WTC11 (cell line): ENCODE measurements around the gene NEDD1. TPM values are rescaled to one million over a fixed set of nuclear protein-coding genes. Genes with fewer than 3 reads are reported as not detected.
A peak's percentile ranks its signal among the peaks of the same experiment; 100 is the strongest.

Experiments
- ELF4 ChIP-seq: sonication (generic); formaldehyde crosslinking; IDR thresholded peaks from 2 replicates; pipeline ENCODE4 v1.8.1; 2022; ENCODE audit warnings: low read depth, mild to moderate bottlenecking, moderate library complexity, missing genetic modification reagents
- GTF2I ChIP-seq: fragments of 250-450 bp; sonication (Bioruptor Pico); conservative IDR thresholded peaks from 2 replicates; pipeline ENCODE4 v1.4.0; 2021; ENCODE audit warnings: mild to moderate bottlenecking
- JAZF1 ChIP-seq: fragments of 250-450 bp; sonication (Bioruptor Pico); IDR thresholded peaks from 2 replicates; pipeline ENCODE4 v1.9.0; 2021; ENCODE audit warnings: moderate library complexity, mild to moderate bottlenecking, inconsistent platforms
- KAT7 ChIP-seq: sonication (generic); formaldehyde crosslinking; IDR thresholded peaks from 2 replicates; pipeline ENCODE4 v1.8.1; 2023; ENCODE audit warnings: missing genetic modification reagents, mild to moderate bottlenecking, borderline replicate concordance
- MXD4 ChIP-seq: fragments of 250-450 bp; sonication (Bioruptor Pico); IDR thresholded peaks from 2 replicates; pipeline ENCODE4 v1.8.0; 2021; ENCODE audit warnings: mild to moderate bottlenecking, moderate library complexity, borderline replicate concordance
- MYBL2 ChIP-seq: sonication (generic); formaldehyde crosslinking; IDR thresholded peaks from 2 replicates; pipeline ENCODE4 v1.8.1; 2023; ENCODE audit warnings: mild to moderate bottlenecking, moderate library complexity, missing genetic modification reagents
- NFYB ChIP-seq: sonication (generic); formaldehyde crosslinking; conservative IDR thresholded peaks from 2 replicates; pipeline ENCODE4 v1.8.0; 2022; ENCODE audit warnings: low read depth, missing genetic modification reagents
- SOX15 ChIP-seq: fragments of 250-450 bp; sonication (Bioruptor Pico); IDR thresholded peaks from 2 replicates; pipeline ENCODE4 v1.9.0; 2021; ENCODE audit warnings: mild to moderate bottlenecking
- TEAD4 ChIP-seq: sonication (generic); formaldehyde crosslinking; IDR thresholded peaks from 2 replicates; pipeline ENCODE4 v1.8.0; 2022; ENCODE audit warnings: mild to moderate bottlenecking, missing genetic modification reagents
- TP53 ChIP-seq: sonication (generic); formaldehyde crosslinking; IDR thresholded peaks from 2 replicates; pipeline ENCODE4 v1.8.1; 2023; ENCODE audit warnings: mild to moderate bottlenecking, missing genetic modification reagents
- ZNF232 ChIP-seq: sonication (generic); formaldehyde crosslinking; IDR thresholded peaks from 2 replicates; pipeline ENCODE4 v1.8.0; 2022; ENCODE audit warnings: mild to moderate bottlenecking, missing genetic modification reagents
- ZNF317 ChIP-seq: sonication (generic); formaldehyde crosslinking; IDR thresholded peaks from 2 replicates; pipeline ENCODE4 v1.8.1; 2023; ENCODE audit warnings: low read depth, mild to moderate bottlenecking, moderate library complexity, missing genetic modification reagents, borderline replicate concordance
- ZNF416 ChIP-seq: fragments of 250-450 bp; sonication (Bioruptor Pico); IDR thresholded peaks from 2 replicates; pipeline ENCODE4 v1.9.0; 2021; ENCODE audit warnings: mild to moderate bottlenecking, inconsistent platforms
- total RNA-seq: library from RNA; stranded (reverse); gene quantifications from 3 replicates; pipeline ENCODE4 v1.2.3, GENCODE V29; 2021
- TF ChIP-seq, protein P1 (sequence below): fragments of 250-450 bp; sonication (Bioruptor Pico); IDR thresholded peaks from 2 replicates; pipeline ENCODE4 v1.9.0; 2021; ENCODE audit warnings: mild to moderate bottlenecking
- TF ChIP-seq, protein P2 (sequence below): fragments of 250-450 bp; sonication (Bioruptor Pico); conservative IDR thresholded peaks from 2 replicates; pipeline ENCODE4 v1.9.0; 2021; ENCODE audit warnings: mild to moderate bottlenecking
- TF ChIP-seq, protein P3 (sequence below): sonication (generic); formaldehyde crosslinking; IDR thresholded peaks from 2 replicates; pipeline ENCODE4 v1.8.1; 2023; ENCODE audit warnings: mild to moderate bottlenecking, missing genetic modification reagents, moderate library complexity
- TF ChIP-seq, protein P4 (sequence below): sonication (generic); formaldehyde crosslinking; conservative IDR thresholded peaks from 2 replicates; pipeline ENCODE4 v1.8.1; 2022; ENCODE audit warnings: mild to moderate bottlenecking, missing genetic modification reagents
- TF ChIP-seq, protein P5 (sequence below): sonication (generic); formaldehyde crosslinking; IDR thresholded peaks from 2 replicates; pipeline ENCODE4 v1.8.0; 2023; ENCODE audit warnings: missing genetic modification reagents, mild to moderate bottlenecking, borderline replicate concordance
- TF ChIP-seq, protein P6 (sequence below): fragments of 250-450 bp; sonication (Bioruptor Pico); IDR thresholded peaks from 2 replicates; pipeline ENCODE4 v1.9.0; 2021; ENCODE audit warnings: mild to moderate bottlenecking, borderline replicate concordance
- TF ChIP-seq, protein P7 (sequence below): sonication (generic); formaldehyde crosslinking; IDR thresholded peaks from 2 replicates; pipeline ENCODE4 v1.8.0; 2022; ENCODE audit warnings: mild to moderate bottlenecking, missing genetic modification reagents

The NEDD1 gene
- total RNA-seq, 1 experiment from 2014 or later: 29.3 TPM

DNA sequence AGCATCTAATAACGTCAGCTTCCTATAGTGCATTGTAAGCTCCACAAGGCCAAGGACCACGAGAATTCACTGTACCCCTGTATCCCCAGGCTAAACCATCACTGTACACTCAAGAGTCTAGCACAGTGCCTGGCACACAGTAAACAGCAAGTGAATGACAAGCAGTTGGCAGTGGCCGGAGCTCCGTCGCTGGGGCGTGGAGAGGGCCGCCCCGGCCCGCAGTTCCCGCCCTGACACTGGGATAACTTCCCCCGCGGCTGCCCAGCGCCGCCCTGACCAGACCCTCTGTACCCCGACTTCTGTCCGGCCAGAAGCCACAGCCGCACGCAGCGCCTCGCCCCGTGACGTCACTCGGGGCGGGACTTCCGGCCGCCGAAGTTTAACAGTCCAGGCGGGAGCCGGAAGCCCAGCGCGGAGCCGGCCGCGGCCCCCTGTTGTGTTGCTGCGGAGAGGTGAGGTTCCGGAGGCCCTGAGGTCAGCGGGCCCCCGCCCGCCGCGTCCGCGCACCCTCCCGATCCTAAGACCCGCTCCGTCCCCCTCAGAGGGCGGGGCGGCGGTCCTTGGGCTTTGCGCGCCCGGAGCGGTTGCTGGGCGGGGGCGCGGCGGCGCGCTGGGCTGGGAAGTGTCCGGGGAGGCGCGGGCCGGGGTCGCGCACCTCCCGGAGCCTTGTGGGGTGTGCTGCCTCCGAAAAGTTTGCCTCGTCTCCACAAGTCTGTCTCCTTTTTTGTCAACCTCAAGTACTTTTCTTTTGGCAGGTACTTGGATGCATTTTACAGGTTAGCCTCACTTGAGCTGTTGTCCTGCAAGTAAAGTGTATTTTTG is at the start of gene NEDD1 (continued):
- TF ChIP-seq, protein P1, sequence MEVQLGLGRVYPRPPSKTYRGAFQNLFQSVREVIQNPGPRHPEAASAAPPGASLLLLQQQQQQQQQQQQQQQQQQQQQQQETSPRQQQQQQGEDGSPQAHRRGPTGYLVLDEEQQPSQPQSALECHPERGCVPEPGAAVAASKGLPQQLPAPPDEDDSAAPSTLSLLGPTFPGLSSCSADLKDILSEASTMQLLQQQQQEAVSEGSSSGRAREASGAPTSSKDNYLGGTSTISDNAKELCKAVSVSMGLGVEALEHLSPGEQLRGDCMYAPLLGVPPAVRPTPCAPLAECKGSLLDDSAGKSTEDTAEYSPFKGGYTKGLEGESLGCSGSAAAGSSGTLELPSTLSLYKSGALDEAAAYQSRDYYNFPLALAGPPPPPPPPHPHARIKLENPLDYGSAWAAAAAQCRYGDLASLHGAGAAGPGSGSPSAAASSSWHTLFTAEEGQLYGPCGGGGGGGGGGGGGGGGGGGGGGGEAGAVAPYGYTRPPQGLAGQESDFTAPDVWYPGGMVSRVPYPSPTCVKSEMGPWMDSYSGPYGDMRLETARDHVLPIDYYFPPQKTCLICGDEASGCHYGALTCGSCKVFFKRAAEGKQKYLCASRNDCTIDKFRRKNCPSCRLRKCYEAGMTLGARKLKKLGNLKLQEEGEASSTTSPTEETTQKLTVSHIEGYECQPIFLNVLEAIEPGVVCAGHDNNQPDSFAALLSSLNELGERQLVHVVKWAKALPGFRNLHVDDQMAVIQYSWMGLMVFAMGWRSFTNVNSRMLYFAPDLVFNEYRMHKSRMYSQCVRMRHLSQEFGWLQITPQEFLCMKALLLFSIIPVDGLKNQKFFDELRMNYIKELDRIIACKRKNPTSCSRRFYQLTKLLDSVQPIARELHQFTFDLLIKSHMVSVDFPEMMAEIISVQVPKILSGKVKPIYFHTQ (CRISPR knock-in tag): no peak
- TF ChIP-seq TP53: no peak
- peak; percentile 77; the same call in 1 of the 2 replicates for TF ChIP-seq ZNF232 (CRISPR knock-in tag)
- TF ChIP-seq JAZF1 (CRISPR knock-in tag): no peak
- TF ChIP-seq, protein P2, sequence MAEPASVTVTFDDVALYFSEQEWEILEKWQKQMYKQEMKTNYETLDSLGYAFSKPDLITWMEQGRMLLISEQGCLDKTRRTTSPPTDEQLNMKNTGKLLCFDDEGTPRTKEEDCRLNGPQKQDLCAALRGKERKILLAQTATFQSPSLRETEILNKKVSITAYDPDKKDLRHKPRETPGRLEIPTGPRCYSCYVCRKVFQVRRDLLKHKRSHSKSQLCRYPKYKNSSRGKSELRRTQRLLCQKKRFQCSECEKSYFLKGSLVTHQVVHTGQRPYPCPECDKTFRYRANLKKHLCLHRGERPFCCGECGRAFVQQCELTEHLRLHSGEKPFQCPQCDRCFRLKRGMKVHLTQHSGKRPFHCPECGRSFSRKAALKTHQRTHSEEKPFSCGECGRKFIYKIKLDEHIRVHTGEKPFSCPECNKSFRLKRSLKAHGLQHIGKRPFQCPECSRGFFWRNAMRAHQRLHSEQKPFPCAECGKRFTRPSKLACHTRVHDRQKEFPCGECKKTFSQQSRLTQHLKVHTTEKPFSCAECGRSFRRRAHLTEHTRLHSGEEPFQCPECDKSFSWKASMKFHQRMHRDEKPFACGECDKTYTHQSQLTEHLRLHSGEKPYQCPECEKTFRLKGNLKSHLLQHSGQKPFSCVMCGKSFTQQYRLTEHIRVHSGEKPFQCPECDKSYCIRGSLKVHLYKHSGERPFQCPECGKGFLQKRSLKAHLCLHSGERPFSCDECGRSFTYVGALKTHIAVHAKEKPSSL: no peak
- no peak for TF ChIP-seq SOX15
- TF ChIP-seq MXD4 (CRISPR knock-in tag): no peak
- TF ChIP-seq, protein P3, sequence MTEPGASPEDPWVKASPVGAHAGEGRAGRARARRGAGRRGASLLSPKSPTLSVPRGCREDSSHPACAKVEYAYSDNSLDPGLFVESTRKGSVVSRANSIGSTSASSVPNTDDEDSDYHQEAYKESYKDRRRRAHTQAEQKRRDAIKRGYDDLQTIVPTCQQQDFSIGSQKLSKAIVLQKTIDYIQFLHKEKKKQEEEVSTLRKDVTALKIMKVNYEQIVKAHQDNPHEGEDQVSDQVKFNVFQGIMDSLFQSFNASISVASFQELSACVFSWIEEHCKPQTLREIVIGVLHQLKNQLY (CRISPR knock-in tag): no peak
- TF ChIP-seq, protein P4, sequence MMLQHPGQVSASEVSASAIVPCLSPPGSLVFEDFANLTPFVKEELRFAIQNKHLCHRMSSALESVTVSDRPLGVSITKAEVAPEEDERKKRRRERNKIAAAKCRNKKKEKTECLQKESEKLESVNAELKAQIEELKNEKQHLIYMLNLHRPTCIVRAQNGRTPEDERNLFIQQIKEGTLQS (CRISPR knock-in tag): no peak
- no peak for TF ChIP-seq ZNF416
- TF ChIP-seq, protein P5, sequence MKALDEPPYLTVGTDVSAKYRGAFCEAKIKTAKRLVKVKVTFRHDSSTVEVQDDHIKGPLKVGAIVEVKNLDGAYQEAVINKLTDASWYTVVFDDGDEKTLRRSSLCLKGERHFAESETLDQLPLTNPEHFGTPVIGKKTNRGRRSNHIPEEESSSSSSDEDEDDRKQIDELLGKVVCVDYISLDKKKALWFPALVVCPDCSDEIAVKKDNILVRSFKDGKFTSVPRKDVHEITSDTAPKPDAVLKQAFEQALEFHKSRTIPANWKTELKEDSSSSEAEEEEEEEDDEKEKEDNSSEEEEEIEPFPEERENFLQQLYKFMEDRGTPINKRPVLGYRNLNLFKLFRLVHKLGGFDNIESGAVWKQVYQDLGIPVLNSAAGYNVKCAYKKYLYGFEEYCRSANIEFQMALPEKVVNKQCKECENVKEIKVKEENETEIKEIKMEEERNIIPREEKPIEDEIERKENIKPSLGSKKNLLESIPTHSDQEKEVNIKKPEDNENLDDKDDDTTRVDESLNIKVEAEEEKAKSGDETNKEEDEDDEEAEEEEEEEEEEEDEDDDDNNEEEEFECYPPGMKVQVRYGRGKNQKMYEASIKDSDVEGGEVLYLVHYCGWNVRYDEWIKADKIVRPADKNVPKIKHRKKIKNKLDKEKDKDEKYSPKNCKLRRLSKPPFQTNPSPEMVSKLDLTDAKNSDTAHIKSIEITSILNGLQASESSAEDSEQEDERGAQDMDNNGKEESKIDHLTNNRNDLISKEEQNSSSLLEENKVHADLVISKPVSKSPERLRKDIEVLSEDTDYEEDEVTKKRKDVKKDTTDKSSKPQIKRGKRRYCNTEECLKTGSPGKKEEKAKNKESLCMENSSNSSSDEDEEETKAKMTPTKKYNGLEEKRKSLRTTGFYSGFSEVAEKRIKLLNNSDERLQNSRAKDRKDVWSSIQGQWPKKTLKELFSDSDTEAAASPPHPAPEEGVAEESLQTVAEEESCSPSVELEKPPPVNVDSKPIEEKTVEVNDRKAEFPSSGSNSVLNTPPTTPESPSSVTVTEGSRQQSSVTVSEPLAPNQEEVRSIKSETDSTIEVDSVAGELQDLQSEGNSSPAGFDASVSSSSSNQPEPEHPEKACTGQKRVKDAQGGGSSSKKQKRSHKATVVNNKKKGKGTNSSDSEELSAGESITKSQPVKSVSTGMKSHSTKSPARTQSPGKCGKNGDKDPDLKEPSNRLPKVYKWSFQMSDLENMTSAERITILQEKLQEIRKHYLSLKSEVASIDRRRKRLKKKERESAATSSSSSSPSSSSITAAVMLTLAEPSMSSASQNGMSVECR: no peak
- TF ChIP-seq ZNF317 (CRISPR knock-in tag): no peak
- 0 out of 2 replicates have a peak, but pooled peaks have one; percentile 45 for TF ChIP-seq MYBL2 (CRISPR knock-in tag)
- TF ChIP-seq, protein P6, sequence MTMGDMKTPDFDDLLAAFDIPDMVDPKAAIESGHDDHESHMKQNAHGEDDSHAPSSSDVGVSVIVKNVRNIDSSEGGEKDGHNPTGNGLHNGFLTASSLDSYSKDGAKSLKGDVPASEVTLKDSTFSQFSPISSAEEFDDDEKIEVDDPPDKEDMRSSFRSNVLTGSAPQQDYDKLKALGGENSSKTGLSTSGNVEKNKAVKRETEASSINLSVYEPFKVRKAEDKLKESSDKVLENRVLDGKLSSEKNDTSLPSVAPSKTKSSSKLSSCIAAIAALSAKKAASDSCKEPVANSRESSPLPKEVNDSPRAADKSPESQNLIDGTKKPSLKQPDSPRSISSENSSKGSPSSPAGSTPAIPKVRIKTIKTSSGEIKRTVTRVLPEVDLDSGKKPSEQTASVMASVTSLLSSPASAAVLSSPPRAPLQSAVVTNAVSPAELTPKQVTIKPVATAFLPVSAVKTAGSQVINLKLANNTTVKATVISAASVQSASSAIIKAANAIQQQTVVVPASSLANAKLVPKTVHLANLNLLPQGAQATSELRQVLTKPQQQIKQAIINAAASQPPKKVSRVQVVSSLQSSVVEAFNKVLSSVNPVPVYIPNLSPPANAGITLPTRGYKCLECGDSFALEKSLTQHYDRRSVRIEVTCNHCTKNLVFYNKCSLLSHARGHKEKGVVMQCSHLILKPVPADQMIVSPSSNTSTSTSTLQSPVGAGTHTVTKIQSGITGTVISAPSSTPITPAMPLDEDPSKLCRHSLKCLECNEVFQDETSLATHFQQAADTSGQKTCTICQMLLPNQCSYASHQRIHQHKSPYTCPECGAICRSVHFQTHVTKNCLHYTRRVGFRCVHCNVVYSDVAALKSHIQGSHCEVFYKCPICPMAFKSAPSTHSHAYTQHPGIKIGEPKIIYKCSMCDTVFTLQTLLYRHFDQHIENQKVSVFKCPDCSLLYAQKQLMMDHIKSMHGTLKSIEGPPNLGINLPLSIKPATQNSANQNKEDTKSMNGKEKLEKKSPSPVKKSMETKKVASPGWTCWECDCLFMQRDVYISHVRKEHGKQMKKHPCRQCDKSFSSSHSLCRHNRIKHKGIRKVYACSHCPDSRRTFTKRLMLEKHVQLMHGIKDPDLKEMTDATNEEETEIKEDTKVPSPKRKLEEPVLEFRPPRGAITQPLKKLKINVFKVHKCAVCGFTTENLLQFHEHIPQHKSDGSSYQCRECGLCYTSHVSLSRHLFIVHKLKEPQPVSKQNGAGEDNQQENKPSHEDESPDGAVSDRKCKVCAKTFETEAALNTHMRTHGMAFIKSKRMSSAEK (CRISPR knock-in tag): no peak
- no peak for TF ChIP-seq ELF4 (CRISPR knock-in tag)
- TF ChIP-seq TEAD4 (CRISPR knock-in tag): no peak
- 0 out of 2 replicates have a peak, but pooled peaks have one; percentile 48 for TF ChIP-seq KAT7
- TF ChIP-seq, protein P7, sequence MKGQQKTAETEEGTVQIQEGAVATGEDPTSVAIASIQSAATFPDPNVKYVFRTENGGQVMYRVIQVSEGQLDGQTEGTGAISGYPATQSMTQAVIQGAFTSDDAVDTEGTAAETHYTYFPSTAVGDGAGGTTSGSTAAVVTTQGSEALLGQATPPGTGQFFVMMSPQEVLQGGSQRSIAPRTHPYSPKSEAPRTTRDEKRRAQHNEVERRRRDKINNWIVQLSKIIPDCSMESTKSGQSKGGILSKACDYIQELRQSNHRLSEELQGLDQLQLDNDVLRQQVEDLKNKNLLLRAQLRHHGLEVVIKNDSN (CRISPR knock-in tag): peak; percentile 39
- TF ChIP-seq NFYB: no peak
- TF ChIP-seq GTF2I (CRISPR knock-in tag): peak; percentile 92
